Brain pericyte (primary cell): Measurements from ENCODE around the gene CCL25.
"Not testable (repeated sequence)": the region's sequence is repeated elsewhere in the genome, so short reads cannot be mapped to it uniquely, and the experiment has no call there.

ENCODE experiments used
- DNase-seq: peaks from one replicate; pipeline ENCODE4 v3.0.0-alpha.2; 2012; ENCODE audit warnings: low read depth, low spot score

Gene CCL25

DNA sequence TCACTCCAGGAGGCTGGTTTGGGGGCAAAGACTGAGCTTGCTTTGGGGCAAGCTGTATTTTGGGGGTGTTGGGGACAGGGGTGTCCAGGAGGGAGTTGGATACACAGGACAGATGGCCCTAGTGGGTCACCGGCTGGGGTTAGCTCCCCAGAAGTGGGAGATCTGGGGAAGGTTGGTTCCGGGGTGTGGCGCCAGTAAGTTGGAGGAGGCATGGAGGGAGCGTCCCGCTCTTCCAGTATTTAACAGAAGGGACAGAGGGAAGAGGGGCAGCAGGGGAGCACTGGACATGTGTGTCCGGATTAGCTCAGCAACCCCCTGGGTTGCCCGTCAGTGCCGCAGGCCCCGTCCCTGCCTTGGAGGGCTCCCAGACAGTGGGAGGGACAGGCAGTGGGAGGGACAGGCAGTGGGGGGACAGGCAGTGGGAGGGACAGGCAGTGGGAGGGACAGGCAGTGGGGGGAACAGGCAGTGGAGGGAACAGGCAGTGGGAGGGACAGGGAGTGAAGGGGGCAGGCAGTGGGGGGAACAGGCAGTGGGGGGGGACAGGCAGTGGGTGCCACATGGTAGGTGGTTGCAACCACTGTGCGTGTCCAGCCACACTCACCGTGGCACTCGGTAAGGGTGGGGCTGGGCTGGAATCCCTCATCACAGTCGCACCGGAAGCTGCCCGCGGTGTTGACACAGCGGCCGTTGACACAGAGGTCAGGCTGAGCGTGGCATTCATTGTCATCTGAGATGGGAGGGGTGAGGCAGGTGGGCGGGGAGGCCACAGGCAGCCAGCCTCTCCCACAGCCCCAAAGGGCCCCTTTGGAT is 33.2 kb downstream of the CCL25 start:
- DNase-seq, result no peak

GRCh38 chr19:8086849-8087248 is 34.3 kb downstream of the CCL25 start:
- DNase-seq, result no peak

- no peak for DNase-seq
These were observed 35.3 kb downstream of the CCL25 start for GRCh38 chr19:8087876-8088275.

DNA sequence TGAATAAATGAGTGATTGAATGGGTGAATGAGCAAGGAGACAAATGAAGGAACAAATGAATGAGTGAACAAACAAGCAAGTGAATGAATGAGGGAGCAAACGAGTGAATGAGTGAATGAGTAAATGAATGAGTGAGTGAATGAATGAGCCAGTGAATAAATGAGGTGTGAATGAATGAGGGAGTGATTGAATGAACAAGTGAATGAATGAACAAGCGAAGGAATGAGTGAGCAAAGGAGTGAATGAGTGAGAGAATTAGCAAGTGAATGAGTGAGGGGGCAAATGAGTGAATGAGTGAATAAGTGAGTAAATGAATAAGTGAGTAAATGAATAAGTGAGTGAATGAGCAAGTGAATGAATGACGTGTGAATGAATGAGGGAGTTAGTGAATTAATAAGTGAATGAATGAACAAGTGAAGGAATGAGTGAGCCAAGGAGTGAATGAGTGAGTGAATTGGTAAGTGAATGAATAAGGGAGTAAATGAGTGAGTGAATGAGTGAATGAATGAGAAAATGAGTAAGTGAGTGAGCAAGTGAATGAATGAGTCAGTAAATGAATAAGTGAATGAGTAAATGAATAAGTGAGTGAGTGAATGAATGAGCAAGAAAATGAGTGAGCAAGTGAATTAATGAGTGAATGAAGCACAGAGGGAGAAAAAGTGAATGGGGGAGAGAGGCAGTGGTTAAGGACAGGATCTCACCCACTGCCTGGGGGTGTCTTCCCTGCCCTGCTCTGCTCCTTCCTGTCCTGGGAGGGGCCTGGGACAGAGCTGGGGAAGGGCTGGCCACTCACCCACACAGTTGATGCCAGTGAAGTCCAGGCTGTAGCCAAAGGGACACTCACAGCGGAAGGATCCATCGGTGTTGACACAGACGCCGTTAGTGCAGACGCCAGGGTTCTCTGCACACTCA is 36.4 kb downstream of the CCL25 start:
- DNase-seq, result no peak

- no peak for DNase-seq
These were observed 37.4 kb downstream of the CCL25 start for GRCh38 chr19:8089664-8090601.

DNA sequence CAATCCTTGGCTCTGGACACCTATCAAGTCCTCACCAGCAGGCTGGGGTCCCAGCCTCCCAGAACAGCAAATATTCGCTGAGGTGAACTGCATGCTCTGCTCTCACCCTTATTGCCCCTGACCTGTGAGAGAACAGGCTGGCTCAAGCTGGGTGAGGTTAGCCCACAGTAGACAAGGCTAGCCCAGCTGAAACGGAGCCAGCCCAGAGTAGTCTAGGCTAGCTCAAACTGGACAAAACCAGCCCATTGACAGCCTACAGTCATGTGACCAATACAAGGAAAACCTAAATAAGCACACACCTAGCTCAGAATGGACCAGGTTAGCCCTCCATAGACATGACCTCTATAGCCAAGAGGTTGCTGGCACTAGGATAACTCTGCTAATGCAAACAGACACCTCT is 38.4 kb downstream of the CCL25 start:
- DNase-seq, result no peak

DNA sequence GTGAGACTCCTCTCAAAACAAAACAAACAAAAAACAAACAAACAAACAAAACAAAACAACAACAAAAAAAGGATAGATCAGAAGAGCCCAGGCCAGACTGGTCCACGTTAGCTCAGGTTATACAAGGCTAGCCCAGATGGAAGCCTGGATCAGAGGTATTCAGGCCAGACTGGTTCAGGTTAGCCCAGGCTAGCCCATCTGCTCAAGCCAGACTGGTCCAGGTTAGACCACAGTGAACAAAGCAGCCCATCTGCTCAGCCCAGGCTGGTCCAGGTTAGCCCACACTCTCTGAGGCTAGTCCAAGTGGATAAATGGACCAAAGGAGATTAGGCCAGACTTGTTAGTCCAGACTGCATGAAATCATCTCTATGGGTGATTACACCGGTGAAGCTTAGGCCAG is 41.2 kb downstream of the CCL25 start:
- no peak for DNase-seq

DNA sequence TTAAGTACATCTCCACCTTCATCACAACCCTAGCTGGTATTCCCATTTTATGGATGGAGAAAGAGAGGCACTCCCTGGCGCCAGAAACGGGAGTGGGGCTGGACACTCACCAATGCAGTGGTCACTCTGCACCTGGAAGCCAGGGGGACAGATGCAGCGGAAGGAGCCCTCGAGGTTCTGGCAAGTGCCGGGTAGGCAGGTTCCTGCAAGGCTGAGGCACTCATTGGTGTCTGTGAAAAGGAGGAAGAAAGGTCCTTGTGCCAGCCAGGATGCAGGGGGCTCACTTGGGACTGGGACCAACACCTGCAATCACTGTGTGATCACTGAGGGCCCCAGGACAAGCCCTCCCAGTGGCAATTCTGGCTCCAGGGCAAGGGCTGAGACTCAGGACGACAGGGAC is 41.8 kb downstream of the CCL25 start:
- DNase-seq, result no peak

GRCh38 chr19:8095354-8095886 is 42.9 kb downstream of the CCL25 start:
- no peak for DNase-seq

- no peak for DNase-seq
These were observed 43.5 kb downstream of the CCL25 start for GRCh38 chr19:8096071-8096470.

- no peak for DNase-seq
These were observed 44.6 kb downstream of the CCL25 start for GRCh38 chr19:8097198-8097597.

DNA sequence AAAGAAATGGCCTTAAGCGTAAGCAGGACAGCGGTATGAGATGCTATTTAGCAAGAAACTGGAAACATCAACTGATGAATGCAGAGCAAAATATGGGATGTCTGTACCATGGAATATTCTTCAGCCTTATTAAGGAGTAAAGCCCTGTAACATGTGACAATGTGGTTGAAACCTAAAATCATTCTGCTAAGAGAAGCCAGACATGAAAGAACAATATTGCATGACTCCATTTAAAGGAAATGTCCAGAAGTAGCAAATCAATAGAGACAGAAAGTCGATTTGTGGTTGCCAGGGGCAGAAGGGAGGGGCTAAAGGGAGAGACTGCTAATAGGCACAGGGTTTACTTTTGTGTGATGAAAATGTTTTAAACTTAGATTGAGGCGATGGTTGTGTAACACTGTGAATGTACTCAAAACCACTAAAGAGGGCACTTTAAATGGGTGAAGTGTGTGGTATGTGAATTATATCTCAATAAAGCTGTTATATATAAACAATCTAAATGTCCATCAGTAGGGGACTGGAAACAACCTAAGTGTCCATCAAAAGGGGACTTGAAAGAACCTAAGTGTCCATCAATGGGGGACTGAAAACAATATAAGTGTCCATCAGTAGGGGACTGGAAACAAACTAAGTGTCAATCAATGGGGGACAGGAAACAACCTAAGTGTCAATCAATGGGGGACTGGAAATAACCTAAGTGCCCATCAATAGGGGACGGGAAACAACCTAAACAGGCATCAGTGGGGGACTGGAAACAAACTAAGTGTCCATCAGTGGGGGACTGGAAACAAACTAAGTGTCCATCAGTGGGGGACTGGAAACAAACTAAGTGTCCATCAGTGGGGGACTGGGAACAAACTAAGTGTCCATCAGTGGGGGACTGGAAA is 45.4 kb downstream of the CCL25 start:
- DNase-seq, result no peak

DNA sequence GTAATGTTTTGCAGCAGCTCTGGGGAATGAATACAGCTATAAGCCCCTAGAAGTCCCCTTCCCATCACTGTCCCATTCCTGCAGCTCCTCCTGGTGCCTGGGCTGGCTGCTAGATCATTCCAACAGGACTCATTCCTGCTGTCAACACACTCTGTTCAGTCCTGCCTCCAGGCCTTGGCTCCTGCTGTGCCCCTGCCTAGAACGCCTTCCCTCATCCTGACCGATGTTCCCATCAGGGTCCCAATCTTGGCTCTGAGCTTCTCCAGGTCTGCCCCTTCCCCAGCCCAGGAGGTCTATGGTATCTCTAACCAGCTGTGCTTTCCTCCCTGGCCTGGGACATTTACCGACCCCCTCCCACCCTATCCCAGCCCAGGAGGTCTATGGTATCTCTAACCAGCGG is 48.8 kb downstream of the CCL25 start:
- no peak for DNase-seq

DNA sequence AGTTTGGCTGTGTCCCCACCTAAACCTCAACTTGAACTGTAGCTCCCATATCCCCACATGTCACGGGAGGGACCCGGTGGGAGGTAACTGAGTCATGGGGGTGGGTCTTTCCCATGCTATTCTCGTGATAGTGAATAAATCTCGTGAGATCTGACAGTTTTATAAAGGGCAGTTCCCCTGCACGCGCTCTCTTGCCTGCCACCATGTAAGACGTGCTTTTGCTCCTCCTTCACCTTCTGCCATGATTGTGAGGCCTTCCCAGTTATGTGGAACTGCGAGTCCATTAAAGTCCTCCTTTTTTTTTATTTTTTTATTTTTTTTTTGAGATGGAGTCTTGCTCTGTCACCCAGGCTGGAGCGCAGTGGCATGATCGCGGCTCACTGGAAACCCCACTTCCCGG is 49.4 kb downstream of the CCL25 start:
- DNase-seq, result not testable (repeated sequence)

- DNase-seq, result no peak
These were observed 52.9 kb downstream of the CCL25 start for GRCh38 chr19:8105471-8105870.

GRCh38 chr19:8107301-8107903 is 54.8 kb downstream of the CCL25 start:
- no peak for DNase-seq

- no peak for DNase-seq
These were observed 56.2 kb downstream of the CCL25 start for GRCh38 chr19:8108560-8109445.

GRCh38 chr19:8109455-8109854 is 56.9 kb downstream of the CCL25 start:
- DNase-seq, result no peak
